Glutamatergic neuron (in vitro differentiated cells): ENCODE results near the gene SOX18. TPM values are rescaled to one million over a fixed set of nuclear protein-coding genes. Genes with fewer than 3 reads are reported as not detected.

Source experiments
- DNase-seq: peaks from one replicate; pipeline ENCODE4 v3.0.0; 2022
- H3K27ac Mint-ChIP-seq: one replicate; pipeline ENCODE4 v1.8.0; 2020; ENCODE audit warnings: mild to moderate bottlenecking, mixed read lengths, inconsistent platforms; ENCODE audit not compliant: unreplicated experiment
- H3K27me3 Mint-ChIP-seq: one replicate; pipeline ENCODE4 v1.8.0; 2020; ENCODE audit warnings: mild to moderate bottlenecking, moderate library complexity, mixed read lengths, inconsistent platforms; ENCODE audit not compliant: unreplicated experiment
- H3K36me3 Mint-ChIP-seq: one replicate; pipeline ENCODE4 v1.8.0; 2020; ENCODE audit warnings: mild to moderate bottlenecking, mixed read lengths, inconsistent platforms; ENCODE audit not compliant: unreplicated experiment
- H3K4me1 Mint-ChIP-seq: one replicate; pipeline ENCODE4 v1.8.0; 2020; ENCODE audit warnings: mild to moderate bottlenecking, low read depth, mixed read lengths, inconsistent platforms; ENCODE audit not compliant: unreplicated experiment
- H3K4me3 Mint-ChIP-seq: one replicate; pipeline ENCODE4 v1.8.0; 2020; ENCODE audit warnings: mild to moderate bottlenecking, mixed read lengths, inconsistent platforms; ENCODE audit not compliant: unreplicated experiment
- H3K9me3 Mint-ChIP-seq: one replicate; pipeline ENCODE4 v1.8.0; 2020; ENCODE audit warnings: mild to moderate bottlenecking, moderate library complexity, mixed read lengths, inconsistent platforms; ENCODE audit not compliant: unreplicated experiment
- long read RNA-seq: library from polyadenylated mRNA; unstranded; transcript quantifications from one replicate; pipeline ENCODE4 v2.0.0, GENCODE V29; 2020; ENCODE audit not compliant: unreplicated experiment
- total RNA-seq: library from RNA; stranded (reverse); fragmentation: NEBNext Ultra II Directional; extraction: Animal tissue kit (Norgen Biotek cat#: 25700); gene quantifications from one replicate; pipeline ENCODE4 v1.2.1, GENCODE V29; 2021; ENCODE audit not compliant: unreplicated experiment
- TF ChIP-seq, protein P1 (sequence below): fragments of 200-600 bp; sonication (generic); IDR thresholded peaks from one replicate; pipeline ENCODE4 v1.5.0; 2021; ENCODE audit not compliant: partially characterized antibody, unreplicated experiment

SOX18 gene
- 0.66 TPM for total RNA-seq
- long read RNA-seq = 0 reads

DNA sequence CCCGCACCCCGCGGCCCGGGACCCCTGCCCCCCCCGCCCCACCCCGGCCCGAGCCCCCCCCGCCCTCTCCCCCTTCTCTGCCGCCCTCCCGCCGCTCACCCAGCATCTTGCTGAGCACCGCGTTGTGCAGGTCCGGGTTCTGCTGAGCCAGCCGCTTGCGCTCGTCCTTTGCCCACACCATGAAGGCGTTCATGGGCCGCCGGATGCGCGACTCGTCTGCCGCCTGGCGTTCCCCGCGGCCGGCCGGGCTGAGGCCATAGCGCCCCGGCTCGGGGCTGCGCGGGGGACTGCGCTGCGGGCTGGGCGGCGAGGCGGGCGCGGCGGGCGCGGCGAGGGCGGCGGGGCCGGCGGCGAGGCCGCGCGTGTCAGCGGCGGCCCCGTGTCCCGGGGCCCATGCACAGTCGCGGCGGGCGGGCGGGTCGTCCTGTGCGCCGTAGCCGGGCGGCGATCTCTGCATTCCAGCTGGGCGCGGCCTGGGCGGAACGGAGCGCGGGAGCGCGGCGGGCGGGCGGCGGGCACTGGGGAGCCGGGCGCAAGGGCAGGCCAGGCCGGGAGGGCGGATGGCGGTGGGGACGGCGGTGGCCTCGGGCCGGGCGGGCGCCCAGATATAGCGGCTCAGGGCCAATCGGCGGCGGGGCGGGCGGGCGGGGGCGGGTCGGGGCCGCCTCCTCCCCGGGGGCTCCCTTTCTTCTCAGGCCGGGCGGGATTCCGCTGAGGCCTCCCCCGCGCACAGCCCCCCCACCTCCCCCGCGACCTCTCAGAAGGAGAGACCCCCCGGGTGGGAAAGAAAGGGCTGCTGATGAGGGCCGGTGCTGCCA, at the start of gene SOX18:
Gene SOX18, minus strand, starts transcription at position 580 of the 818 bp plus-strand sequence. Its CDS starts 123 bp downstream, at position 457.
- Mint-ChIP-seq H3K4me1 (peaks cover 12% of the 10 kb centered on the region), H3K4me3 (peak within 1 kb of the TSS; percentile 49), H3K36me3 (no peaks in the 10 kb centered on the region), H3K27me3 (peaks cover 18% of the 10 kb centered on the region), H3K9me3 (no peaks in the 10 kb centered on the region), H3K27ac (no peak within 1 kb of the TSS)
- DNase-seq = peak; percentile 74
- TF ChIP-seq, protein P1, sequence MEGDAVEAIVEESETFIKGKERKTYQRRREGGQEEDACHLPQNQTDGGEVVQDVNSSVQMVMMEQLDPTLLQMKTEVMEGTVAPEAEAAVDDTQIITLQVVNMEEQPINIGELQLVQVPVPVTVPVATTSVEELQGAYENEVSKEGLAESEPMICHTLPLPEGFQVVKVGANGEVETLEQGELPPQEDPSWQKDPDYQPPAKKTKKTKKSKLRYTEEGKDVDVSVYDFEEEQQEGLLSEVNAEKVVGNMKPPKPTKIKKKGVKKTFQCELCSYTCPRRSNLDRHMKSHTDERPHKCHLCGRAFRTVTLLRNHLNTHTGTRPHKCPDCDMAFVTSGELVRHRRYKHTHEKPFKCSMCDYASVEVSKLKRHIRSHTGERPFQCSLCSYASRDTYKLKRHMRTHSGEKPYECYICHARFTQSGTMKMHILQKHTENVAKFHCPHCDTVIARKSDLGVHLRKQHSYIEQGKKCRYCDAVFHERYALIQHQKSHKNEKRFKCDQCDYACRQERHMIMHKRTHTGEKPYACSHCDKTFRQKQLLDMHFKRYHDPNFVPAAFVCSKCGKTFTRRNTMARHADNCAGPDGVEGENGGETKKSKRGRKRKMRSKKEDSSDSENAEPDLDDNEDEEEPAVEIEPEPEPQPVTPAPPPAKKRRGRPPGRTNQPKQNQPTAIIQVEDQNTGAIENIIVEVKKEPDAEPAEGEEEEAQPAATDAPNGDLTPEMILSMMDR = no peak

DNA sequence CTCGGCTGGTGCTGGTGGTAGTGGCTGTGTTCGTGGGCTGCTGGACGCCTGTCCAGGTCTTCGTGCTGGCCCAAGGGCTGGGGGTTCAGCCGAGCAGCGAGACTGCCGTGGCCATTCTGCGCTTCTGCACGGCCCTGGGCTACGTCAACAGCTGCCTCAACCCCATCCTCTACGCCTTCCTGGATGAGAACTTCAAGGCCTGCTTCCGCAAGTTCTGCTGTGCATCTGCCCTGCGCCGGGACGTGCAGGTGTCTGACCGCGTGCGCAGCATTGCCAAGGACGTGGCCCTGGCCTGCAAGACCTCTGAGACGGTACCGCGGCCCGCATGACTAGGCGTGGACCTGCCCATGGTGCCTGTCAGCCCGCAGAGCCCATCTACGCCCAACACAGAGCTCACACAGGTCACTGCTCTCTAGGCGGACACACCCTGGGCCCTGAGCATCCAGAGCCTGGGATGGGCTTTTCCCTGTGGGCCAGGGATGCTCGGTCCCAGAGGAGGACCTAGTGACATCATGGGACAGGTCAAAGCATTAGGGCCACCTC, 49.1 kb upstream of the SOX18 start:
- no peak for DNase-seq
- Mint-ChIP-seq H3K27ac (no peak overlapping the region), H3K36me3 (peaks cover 5% of the 10 kb centered on the region), H3K9me3 (peaks cover 5% of the 10 kb centered on the region), H3K4me3 (no peak overlapping the region), H3K27me3 (peaks cover 17% of the 10 kb centered on the region), H3K4me1 (peaks cover 3% of the 10 kb centered on the region)
- TF ChIP-seq, protein P1 = no peak

DNA sequence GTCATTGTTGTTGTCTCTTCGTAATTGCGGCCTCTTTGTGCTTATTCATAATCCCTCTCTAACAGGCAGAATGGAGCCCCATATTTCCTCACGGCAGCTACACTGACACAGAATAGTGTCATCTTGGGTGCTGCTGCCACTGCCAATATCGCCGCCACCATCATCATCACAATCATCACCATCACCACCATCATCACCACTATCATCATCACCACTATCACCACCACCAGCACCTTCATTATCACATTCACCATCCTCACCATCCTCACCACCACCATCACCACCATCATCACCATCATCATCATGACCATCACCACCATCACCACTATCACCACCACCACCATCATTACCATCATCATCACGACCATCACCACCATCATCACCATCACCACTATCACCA, 47.1 kb upstream of the SOX18 start:
- Mint-ChIP-seq H3K9me3 (peaks cover 7% of the 10 kb centered on the region), H3K4me1 (peaks cover 10% of the 10 kb centered on the region), H3K4me3 (peak overlapping the region; percentile 1), H3K27me3 (peaks cover 20% of the 10 kb centered on the region), H3K36me3 (peaks cover 5% of the 10 kb centered on the region), H3K27ac (peak overlapping the region; percentile 2)
- TF ChIP-seq, protein P1 = no peak
- DNase-seq = no peak

DNA sequence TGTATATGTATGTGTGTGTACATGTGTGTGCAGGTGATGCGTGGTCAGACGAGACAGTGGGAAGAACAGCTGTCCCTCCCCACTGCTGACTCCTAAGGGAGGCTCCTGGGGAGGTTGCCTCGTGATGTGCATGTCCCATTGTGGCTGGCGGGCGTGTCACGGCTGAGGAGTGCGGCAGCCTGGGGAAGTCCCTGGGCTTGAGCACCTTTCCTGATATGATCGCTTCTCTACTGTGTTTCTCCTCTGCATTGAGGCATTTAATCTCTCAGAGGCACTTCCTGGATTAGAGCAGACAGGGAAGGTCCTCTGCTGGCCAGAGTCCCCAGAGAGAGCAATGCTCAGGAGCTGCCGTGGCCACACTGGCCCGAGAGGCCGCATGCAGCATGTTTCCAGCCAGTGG, 46.5 kb upstream of the SOX18 start:
- Mint-ChIP-seq H3K4me3 (no peak overlapping the region), H3K27me3 (peaks cover 17% of the 10 kb centered on the region), H3K36me3 (peaks cover 5% of the 10 kb centered on the region), H3K9me3 (peaks cover 9% of the 10 kb centered on the region), H3K27ac (no peak overlapping the region), H3K4me1 (peaks cover 9% of the 10 kb centered on the region)
- TF ChIP-seq, protein P1 = no peak
- no peak for DNase-seq

DNA sequence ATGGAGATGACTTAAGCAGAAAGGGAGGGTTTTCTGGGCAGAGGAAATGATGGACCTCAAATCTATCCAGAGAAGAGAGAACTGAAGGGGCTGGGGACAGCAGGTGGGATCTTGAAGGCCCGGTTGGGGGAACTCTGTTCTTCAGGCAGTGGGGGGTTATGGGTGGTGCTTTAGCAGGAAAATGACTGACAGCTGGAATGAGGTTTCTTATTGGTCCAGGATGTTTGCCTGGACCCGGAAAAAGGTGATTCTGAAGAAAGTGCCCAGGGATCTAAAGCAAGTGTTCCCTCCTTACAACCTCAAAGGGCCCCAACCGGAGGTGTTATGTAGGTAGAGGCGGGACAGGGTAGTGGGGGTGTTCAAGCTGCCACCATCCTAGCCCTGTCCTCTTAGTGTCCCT, 46.0 kb upstream of the SOX18 start:
- Mint-ChIP-seq H3K9me3 (peaks cover 9% of the 10 kb centered on the region), H3K4me3 (no peak overlapping the region), H3K27ac (no peak overlapping the region), H3K27me3 (peaks cover 15% of the 10 kb centered on the region), H3K36me3 (peaks cover 5% of the 10 kb centered on the region), H3K4me1 (peaks cover 10% of the 10 kb centered on the region)
- no peak for DNase-seq
- TF ChIP-seq, protein P1 = no peak
